ENCODE data around the gene ANKRD22. TPM values are rescaled to one million over a fixed set of nuclear protein-coding genes. Genes with fewer than 3 reads are reported as not detected.

ANKRD22 gene
- total RNA-seq, 1 experiment from 2014 or later: not detected

GRCh38 chr10:88781206-88781605 is 70.4 kb downstream of the ANKRD22 start:
- no peak for DNase-seq (ENCODE audit: low spot score)
- POLR2A ChIA-PET (ENCODE audit: low non-redundant PET): no interaction called here
- CTCF ChIA-PET: no interaction called here
- Histone ChIP-seq H3K36me3 (ENCODE audit: insufficient read depth, low read length, poor library complexity, severe bottlenecking) (no peaks in the 10 kb centered on the region), H3K4me3 (ENCODE audit: low read depth, low read length, poor library complexity, severe bottlenecking) (no peak overlapping the region), H3K27me3 (replicated peaks; ENCODE audit: insufficient read depth, low read depth, low read length, poor library complexity) (peaks cover 3% of the 10 kb centered on the region), H3K4me1 (ENCODE audit: insufficient read depth, low read length, poor library complexity, severe bottlenecking) (no peaks in the 10 kb centered on the region), H3K27ac (ENCODE audit: low read depth, low read length, poor library complexity, severe bottlenecking) (no peak overlapping the region), H3K9me3 (ENCODE audit: low read depth, low read length, poor library complexity, severe bottlenecking) (no peaks in the 10 kb centered on the region)
- intact Hi-C loops (cut with micrococcal nuclease; ENCODE audit: unreplicated experiment): no loop called here
- TF ChIP-seq EZH2 (IDR thresholded peaks at IDR 0.05; ENCODE audit: borderline replicate concordance, low read depth, low read length, poor library complexity, severe bottlenecking) (no peak), CTCF (conservative IDR thresholded peaks at IDR 0.05; ENCODE audit: low read depth, low read length) (no peak)
- BruUV-seq (replicated peaks): no TSS peak

Other genes starting within 250 kb of the ANKRD22 start
- not detected in 2 replicates for gene LIPF, start 187.4 kb downstream of the ANKRD22 start, total RNA-seq (2021)
- gene LIPK, start 145.6 kb downstream of the ANKRD22 start, total RNA-seq (2021): not detected in 2 replicates
- not detected in 2 replicates for gene LIPN, start 91.8 kb downstream of the ANKRD22 start, total RNA-seq (2021)
- not detected in 2 replicates for gene LIPM, start 49.1 kb downstream of the ANKRD22 start, total RNA-seq (2021)
- gene STAMBPL1, start 28.4 kb upstream of the ANKRD22 start, total RNA-seq (2021): 61.2 and 71.8 TPM in 2 replicates
- 52.2 and 78.4 TPM in 2 replicates for gene ACTA2, start 100.9 kb upstream of the ANKRD22 start, total RNA-seq (2021)
- 30.4 and 40.3 TPM in 2 replicates for gene FAS, start 139.0 kb upstream of the ANKRD22 start, total RNA-seq (2021)

Data from A673 (cell line).